GM12878 (cell line): ENCODE measurements around the gene SIGMAR1. TPM values are rescaled to one million over a fixed set of nuclear protein-coding genes. Genes with fewer than 3 reads are reported as not detected.

Source experiments
- ATAC-seq: fragments of 200-7000 bp; cut with Tn5 transposase; 3 replicates; pipeline ENCODE4 v1.9.1; 2020; ENCODE audit warnings: mild to moderate bottlenecking, moderate library complexity
- BruUV-seq: library from RNA; stranded (reverse); fragments of 400-500 nt; replicated peaks from 2 replicates; lab custom pipeline; 2021; lab: Mats Ljungman, UMichigan
- CTCF ChIA-PET: fragments of 300-600 bp; sonication (Branson Sonifier 250); formaldehyde crosslinking; extraction: SDS; loops from one replicate; lab custom pipeline; 2021; ENCODE audit warnings: inconsistent platforms; lab: Yijun Ruan, JAX
- POLR2A ChIA-PET: fragments of 350-600 bp; formaldehyde crosslinking; extraction: SDS; loops from one replicate; lab custom pipeline; 2021; ENCODE audit warnings: inconsistent platforms; lab: Charles Lee
- RAD21 ChIA-PET: fragments of 300-600 bp; sonication (Branson Sonifier 250); formaldehyde crosslinking; loops from one replicate; lab custom pipeline; 2023; ENCODE audit warnings: antibody characterized with exemption; ENCODE audit not compliant: unreplicated experiment; lab: Charles Lee
- SMC1A ChIA-PET: fragments of 300-600 bp; sonication (Branson Sonifier 250); formaldehyde crosslinking; loops from one replicate; lab custom pipeline; 2023; ENCODE audit not compliant: unreplicated experiment, uncharacterized antibody; lab: Charles Lee
- DNase-seq: peaks from one replicate; pipeline ENCODE4 v3.0.0-alpha.2; 2011; ENCODE audit warnings: low read depth, low spot score
- FAIRE-seq: peaks from 3 replicates; lab custom pipeline; 2011; peaks lifted over from hg19 to GRCh38; lab: Jason Lieb, UNC
- H2AFZ ChIP-seq: 2 replicates; pipeline ENCODE4 v1.6.0; 2011; ENCODE audit warnings: low read depth, low read length, control low read depth; ENCODE audit not compliant: control insufficient read depth
- H3K27ac ChIP-seq: 2 replicates; pipeline ENCODE4 v1.5.1; 2011; ENCODE audit warnings: control low read depth; ENCODE audit not compliant: control insufficient read depth, insufficient read depth
- H3K27me3 ChIP-seq, 2 experiments: replicated peaks in 1 of 2; 2 replicates each; pipeline versions ENCODE4 v1.6.0 to v1.6.1; 2011; ENCODE audit warnings: low read length in 1 of 2; ENCODE audit not compliant: control insufficient read depth in 2 of 2, insufficient read depth in 2 of 2
- H3K36me3 ChIP-seq, 2 experiments: 2 replicates each; pipeline ENCODE4 v1.5.1; 2011; ENCODE audit warnings: low read length in 1 of 2; ENCODE audit not compliant: control insufficient read depth in 2 of 2, insufficient read depth in 2 of 2
- H3K4me1 ChIP-seq: 2 replicates; pipeline ENCODE4 v1.6.1; 2011; ENCODE audit warnings: mild to moderate bottlenecking, low read length, moderate library complexity, mixed read lengths; ENCODE audit not compliant: control insufficient read depth, insufficient read depth
- H3K4me2 ChIP-seq: 2 replicates; pipeline ENCODE4 v1.6.0; 2011; ENCODE audit warnings: control low read depth; ENCODE audit not compliant: control insufficient read depth, insufficient read depth
- H3K4me3 ChIP-seq: fragments of 200-600 bp; sonication (generic); 2 replicates; pipeline ENCODE4 v1.5.1; 2016
- H3K79me2 ChIP-seq: 2 replicates; pipeline ENCODE4 v1.6.0; 2011; ENCODE audit warnings: low read length; ENCODE audit not compliant: control insufficient read depth, insufficient read depth
- H3K9ac ChIP-seq: 2 replicates; pipeline ENCODE4 v1.8.0; 2011; ENCODE audit warnings: low read length, control low read depth, mixed read lengths; ENCODE audit not compliant: control insufficient read depth, insufficient read depth
- H3K9me3 ChIP-seq: replicated peaks from 3 replicates; pipeline ENCODE4 v1.5.1; 2011; ENCODE audit warnings: mild to moderate bottlenecking, low read length; ENCODE audit not compliant: control insufficient read depth, insufficient read depth
- H4K20me1 ChIP-seq: 2 replicates; pipeline ENCODE4 v1.6.0; 2011; ENCODE audit not compliant: control insufficient read depth, insufficient read depth
- BCL3 ChIP-seq: IDR thresholded peaks from 2 replicates; pipeline ENCODE4 v1.6.1; 2011; ENCODE audit warnings: borderline replicate concordance, low read depth, mild to moderate bottlenecking, moderate library complexity, low read length; ENCODE audit not compliant: insufficient read depth, poor library complexity, severe bottlenecking
- CBFB ChIP-seq: IDR thresholded peaks from 2 replicates; pipeline ENCODE4 v1.6.1; 2016; ENCODE audit warnings: antibody characterized with exemption, low read depth
- CBX3 ChIP-seq: fragments of 200-600 bp; sonication (generic); IDR thresholded peaks from 2 replicates; pipeline ENCODE4 v1.6.1; 2016; ENCODE audit warnings: low read depth, borderline replicate concordance
- EP300 ChIP-seq, 2 experiments: fragments of 150-350 bp in 1 of 2; IDR thresholded peaks; 2 replicates each; pipeline ENCODE4 v1.6.1; 2011 to 2012; ENCODE audit warnings: low read depth in 2 of 2, low read length in 2 of 2, borderline replicate concordance in 1 of 2, improper control_type of control experiment in 1 of 2, inconsistent platforms in 1 of 2; ENCODE audit not compliant: control insufficient read depth in 1 of 2
- HDAC2 ChIP-seq: fragments of 200-600 bp; sonication (generic); IDR thresholded peaks from 2 replicates; pipeline ENCODE4 v1.6.1; 2017
- IKZF1 ChIP-seq: fragments of 450-650 bp; conservative IDR thresholded peaks from 2 replicates; pipeline ENCODE4 v1.6.1; 2017; ENCODE audit warnings: antibody characterized with exemption, mild to moderate bottlenecking
- KDM1A ChIP-seq: fragments of 200-600 bp; sonication (generic); IDR thresholded peaks from 2 replicates; pipeline ENCODE4 v1.6.1; 2016; ENCODE audit warnings: borderline replicate concordance
- MEF2B ChIP-seq: fragments of 450-650 bp; IDR thresholded peaks from 2 replicates; pipeline ENCODE4 v1.6.1; 2018; ENCODE audit warnings: mild to moderate bottlenecking, moderate library complexity; ENCODE audit not compliant: partially characterized antibody, poor library complexity, severe bottlenecking
- NR2F1 ChIP-seq: fragments of 450-650 bp; conservative IDR thresholded peaks from 2 replicates; pipeline ENCODE4 v1.6.1; 2017; ENCODE audit warnings: mild to moderate bottlenecking
- SMAD1 ChIP-seq: fragments of 450-650 bp; IDR thresholded peaks from 2 replicates; pipeline ENCODE4 v1.6.1; 2018; ENCODE audit warnings: mild to moderate bottlenecking, low read depth; ENCODE audit not compliant: partially characterized antibody
- SUZ12 ChIP-seq: fragments of 200-600 bp; sonication (generic); IDR thresholded peaks from one replicate; pipeline ENCODE4 v1.6.1; 2018; ENCODE audit warnings: antibody characterized with exemption, mild to moderate bottlenecking; ENCODE audit not compliant: unreplicated experiment
- ZSCAN29 ChIP-seq: fragments of 450-650 bp; IDR thresholded peaks from 2 replicates; pipeline ENCODE4 v1.6.1; 2017; ENCODE audit warnings: mild to moderate bottlenecking, moderate library complexity
- WGBS: methylation state at CpG from one replicate; pipeline ENCODE4 v1.1.6; 2016; ENCODE audit warnings: low lambda C conversion rate; ENCODE audit not compliant: insufficient replicate concordance, insufficient coverage; ENCODE audit errors: missing lambda C conversion rate; 5-methylcytosine and 5-hydroxymethylcytosine counted together
- in situ Hi-C: fragments of 300-500 bp; cut with MboI; formaldehyde crosslinking; loops from 9 replicates; pipeline ENCODE4 v1.14.3; 2018; ENCODE audit warnings: mixed read lengths
- intact Hi-C: fragments of 100-400 bp; cut with micrococcal nuclease; formaldehyde crosslinking; loops from one replicate; pipeline ENCODE4 v1.14.2; 2022; ENCODE audit not compliant: unreplicated experiment
- polyA plus RNA-seq, 11 experiments: library from polyadenylated mRNA; depleted of rRNA in 4 of 11; unstranded in 6 of 11; stranded (reverse) in 5 of 11; fragments of >200 nt; fragmentation: Nextera tagmentation in 4 of 11; fragmentation: Illumina TruSeq in 1 of 11; extraction: Ambion mirVana in 4 of 11; extraction: Trizol in 1 of 11; gene quantifications; 1 replicate in 1 of 11; 2 replicates in 10 of 11; pipeline versions ENCODE4 v1.2.1 to v1.2.3, GENCODE V29; 2011 to 2016; ENCODE audit warnings: inconsistent platforms in 2 of 11, missing spikeins in 2 of 11, low read depth in 1 of 11
- total RNA-seq, 4 experiments: library from RNA; depleted of rRNA in 3 of 4; stranded (reverse); fragments of >200 nt in 3 of 4; fragmentation: Illumina TruSeq in 1 of 4; extraction: Trizol in 1 of 4; gene quantifications; 2 replicates each; pipeline versions ENCODE4 v1.2.1 to v1.2.3, GENCODE V29; 2013 to 2021
- TF ChIP-seq, protein P1 (sequence below): IDR thresholded peaks from 2 replicates; pipeline ENCODE4 v1.6.1; 2011; ENCODE audit warnings: low read depth, low read length, improper control_type of control experiment, borderline replicate concordance

The SIGMAR1 gene
- total and polyA plus RNA-seq, 10 of the 15 experiments (the other 5 are each of a cell fraction or from before 2014, with no cell fraction given), result 7.1 to 133 (median 69.5) TPM

- DNase-seq, result no peak
- Histone ChIP-seq H3K4me3 (no peak overlapping the region), H3K9me3 (no peaks in the 10 kb centered on the region), H3K4me2 (no peak overlapping the region), H3K79me2 (no peaks in the 10 kb centered on the region), H3K27ac (no peak overlapping the region), H3K9ac (no peak overlapping the region), H3K27me3 (no peaks in the 10 kb centered on the region; a peak in 2 of 4 replicates)
- peak; percentile 55 for ATAC-seq
- intact Hi-C loops (no loop called here), in situ Hi-C loops (no loop called here)
- ChIA-PET RAD21 (no interaction called here), SMC1A (no interaction called here), POLR2A (no interaction called here)
- FAIRE-seq, result no peak
- TF ChIP-seq SUZ12, result no peak
- no peak for TF ChIP-seq SMAD1
- no peak for TF ChIP-seq KDM1A
- TF ChIP-seq HDAC2, result no peak
- no peak for TF ChIP-seq EP300 (IDR thresholded peaks at IDR 0.05; ENCODE audit: borderline replicate concordance in 1 of 2, control insufficient read depth in 1 of 2, low read depth in 2 of 2, low read length in 2 of 2)
- no peak for TF ChIP-seq IKZF1
- TF ChIP-seq, protein P1, sequence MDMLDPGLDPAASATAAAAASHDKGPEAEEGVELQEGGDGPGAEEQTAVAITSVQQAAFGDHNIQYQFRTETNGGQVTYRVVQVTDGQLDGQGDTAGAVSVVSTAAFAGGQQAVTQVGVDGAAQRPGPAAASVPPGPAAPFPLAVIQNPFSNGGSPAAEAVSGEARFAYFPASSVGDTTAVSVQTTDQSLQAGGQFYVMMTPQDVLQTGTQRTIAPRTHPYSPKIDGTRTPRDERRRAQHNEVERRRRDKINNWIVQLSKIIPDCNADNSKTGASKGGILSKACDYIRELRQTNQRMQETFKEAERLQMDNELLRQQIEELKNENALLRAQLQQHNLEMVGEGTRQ, result no peak
- no peak for TF ChIP-seq NR2F1
- no peak for TF ChIP-seq BCL3
- no peak for TF ChIP-seq MEF2B
- no peak for TF ChIP-seq CBX3
- TF ChIP-seq CBFB, result no peak
- TF ChIP-seq ZSCAN29, result no peak
- TF ChIP-seq, all 136 proteins: peak for 0
- no peak overlapping the region for H2AFZ ChIP-seq
- H3K36me3 ChIP-seq, result no peaks in the 10 kb centered on the region
- H3K4me1 ChIP-seq, result peaks cover 12% of the 10 kb centered on the region
- H4K20me1 ChIP-seq, result no peaks in the 10 kb centered on the region
- 5% methylated on average over 4 of the region's 4 CpGs for WGBS
- CTCF ChIA-PET, result interaction anchor here (1.5 kb wide), 1 partner anchor 18 kb away, joined by 3 read pairs; no protein-coding TSS in a partner anchor
- no TSS peak for BruUV-seq
Measured at GRCh38 chr9:34684145-34684544, 46.6 kb upstream of the SIGMAR1 start.
